NCI-H82 (cell line): ENCODE results near the gene METRN.

Experiments used
- DNase-seq: peaks from one replicate; lab custom pipeline; 2025; lab: John Stamatoyannopoulos, UW

The METRN gene

DNA sequence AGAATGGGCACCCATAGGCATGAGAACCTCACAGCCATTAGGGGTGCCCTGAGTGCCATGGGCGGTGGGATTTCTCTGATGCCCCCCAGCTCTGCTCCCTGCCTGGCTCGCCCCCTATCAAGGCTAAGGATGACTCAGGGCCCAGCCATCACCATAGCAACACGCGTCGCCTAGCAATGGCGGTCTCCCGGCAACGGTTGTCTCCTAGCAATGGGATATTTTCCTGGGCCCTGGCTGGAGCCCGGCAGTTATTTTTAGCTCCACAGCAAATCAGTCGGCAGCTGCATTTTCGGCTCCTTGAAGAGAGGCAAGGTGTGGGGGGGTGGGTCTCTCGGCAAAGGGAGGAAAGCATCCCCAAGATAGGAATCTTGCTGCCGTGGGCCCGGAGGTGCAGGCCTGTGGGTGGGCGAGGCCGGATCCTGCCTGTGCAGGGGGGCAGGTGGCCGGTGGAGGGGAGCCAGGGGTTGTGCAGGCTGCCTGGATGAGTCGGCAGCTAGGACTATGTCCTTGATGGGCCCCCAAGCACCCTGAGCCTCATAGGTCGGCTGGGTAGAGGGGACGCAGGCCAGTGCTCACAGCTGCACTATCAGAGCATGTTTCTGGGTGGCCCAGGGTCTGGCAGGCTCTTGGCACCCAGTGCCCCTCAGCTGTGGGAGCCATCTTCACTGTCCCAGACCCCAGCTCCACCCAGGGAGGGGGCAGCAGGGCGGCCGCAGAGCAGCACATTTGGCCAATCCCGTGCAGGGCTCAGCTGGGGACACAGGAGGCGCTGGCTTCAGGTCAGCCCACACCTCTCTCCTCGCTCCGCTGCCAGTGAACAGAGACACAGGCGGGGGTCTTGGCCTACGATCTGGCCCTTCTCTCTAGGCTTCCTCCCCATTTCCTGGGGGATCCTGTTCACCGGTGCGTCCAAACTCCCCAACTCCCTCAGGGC, 5.1 kb upstream of the METRN start:
- DNase-seq: peak; percentile 87

DNA sequence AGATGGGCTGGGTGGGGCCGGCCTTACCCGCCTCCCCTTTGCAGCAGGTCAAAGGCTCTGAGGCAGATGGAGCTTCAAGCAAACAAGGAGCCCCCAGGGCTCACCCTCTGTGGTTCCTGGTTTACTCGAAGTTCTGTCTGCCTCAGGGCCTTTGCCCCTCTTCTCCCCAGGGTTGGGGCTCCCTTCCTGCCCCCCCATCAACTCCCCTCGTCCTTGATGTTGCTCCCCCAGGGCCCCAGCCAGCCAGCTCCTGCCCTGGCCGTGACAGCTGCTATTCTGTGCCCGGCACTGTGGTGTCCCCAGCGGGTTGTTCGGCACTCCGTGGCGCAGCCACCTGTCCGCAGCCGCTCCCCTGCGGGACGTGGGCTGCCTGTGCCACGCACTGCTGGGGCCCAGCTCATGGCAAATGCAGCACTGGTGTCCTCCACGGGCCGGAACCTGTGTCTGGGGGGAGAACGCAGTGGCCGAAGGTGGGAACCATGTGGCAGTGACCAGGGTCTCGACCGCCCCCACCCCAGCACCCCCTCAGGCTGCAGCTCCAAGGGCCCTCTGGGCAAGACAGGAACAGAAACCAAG, 4.3 kb upstream of the METRN start:
- DNase-seq: peak; percentile 37

DNA sequence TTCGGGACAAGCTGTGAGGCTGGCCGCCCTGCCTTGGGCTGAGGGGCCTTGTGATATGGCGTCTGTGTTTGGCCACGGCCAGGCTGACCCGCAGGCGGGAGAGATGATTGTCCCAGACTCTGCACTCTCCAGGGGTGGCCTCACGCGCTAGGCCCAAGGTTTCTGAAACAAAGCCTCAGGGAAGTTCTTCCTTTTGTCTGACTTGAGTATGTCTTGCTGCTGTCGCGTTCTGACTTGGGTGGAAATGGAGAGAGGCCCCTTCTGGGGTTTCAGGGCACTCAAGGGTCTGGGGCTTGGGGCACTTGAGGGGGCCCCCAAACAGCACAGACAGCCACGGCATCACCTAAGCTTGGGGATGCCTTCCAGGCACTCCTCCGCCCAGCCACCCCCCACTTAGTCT, 3.8 kb upstream of the METRN start:
- DNase-seq: no peak

DNA sequence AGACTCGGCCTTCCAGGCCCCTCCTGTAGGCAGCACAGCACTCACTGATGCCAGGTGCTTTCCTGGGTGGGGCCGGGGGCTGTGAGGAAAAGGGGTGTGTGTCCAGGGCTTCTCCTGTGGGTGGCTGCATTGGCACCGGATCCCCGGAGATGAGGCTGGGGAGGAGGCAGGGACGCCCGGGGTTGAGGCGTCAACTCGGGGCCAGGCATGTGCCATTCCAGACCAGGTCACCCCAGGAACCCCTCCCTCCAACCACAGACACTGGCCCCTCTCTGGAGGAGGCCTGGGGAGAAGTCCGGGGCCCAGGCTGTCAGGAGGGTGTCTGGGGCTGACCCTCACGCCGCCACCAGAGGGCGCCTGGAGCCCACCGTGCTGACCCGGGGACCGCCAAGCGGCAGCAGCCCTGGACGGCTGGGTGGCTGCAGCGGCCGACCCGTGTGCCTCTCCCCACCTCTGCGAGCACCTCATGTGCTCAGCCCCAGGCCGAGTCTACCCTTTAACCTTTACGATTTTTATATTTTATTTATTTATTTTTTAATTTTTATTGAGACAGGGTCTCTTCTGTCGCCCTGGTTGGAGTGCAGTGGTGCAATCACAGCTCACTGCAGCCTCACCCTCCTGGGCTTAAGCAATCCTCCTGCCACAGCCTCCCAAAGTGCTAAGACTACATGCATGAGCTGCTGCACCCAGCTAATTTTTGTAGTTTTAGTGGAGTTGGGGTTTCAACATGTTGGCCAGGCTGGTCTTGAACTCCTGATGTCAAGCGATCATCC, 3.2 kb upstream of the METRN start:
- DNase-seq: peak; percentile 81

DNA sequence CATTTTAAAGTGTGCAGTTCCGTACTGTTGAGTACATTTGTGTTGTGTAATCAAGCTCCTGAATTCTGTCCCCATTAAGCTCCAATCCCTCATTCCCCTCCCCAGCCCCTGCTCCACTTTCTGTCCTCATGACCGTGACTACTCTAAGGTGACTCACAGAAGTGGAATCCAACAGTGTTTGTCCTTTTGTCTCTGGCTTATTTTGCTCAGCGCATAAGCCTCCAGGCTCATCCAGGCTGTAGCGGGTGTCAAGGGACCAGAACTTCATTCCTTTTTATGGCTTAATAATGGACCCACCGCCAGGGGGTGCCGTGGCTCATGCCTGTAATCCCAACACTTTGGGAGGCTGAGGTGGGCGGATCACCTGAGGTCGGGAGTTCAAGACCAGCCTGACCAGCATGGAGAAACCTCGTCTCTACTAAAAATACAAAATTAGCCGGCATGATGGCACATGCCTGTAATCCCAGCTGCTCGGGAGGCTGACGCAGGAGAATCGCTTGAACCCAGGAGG, 2.1 kb upstream of the METRN start:
- peak; percentile 77 for DNase-seq

DNA sequence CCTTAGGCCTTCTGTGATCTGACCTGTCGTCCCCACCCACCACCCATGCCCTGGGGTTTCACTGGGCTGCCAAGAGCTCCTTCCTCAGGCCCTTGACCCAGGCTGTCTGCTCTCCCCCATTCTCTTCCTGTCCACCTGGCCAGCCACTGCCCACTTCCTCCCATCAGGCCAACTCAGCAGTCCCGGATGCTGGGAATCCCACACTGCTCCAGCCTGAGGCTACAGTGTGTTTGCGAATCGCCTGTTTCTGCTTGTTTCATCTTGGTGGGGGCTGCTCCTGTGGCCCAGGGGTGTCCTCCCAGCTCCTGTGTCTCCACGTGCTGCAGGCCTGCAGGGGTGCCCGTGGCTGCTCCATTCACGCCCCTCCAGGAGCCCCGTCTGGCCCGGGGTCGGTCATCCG, 839 bp upstream of the METRN start:
- no peak for DNase-seq

DNA sequence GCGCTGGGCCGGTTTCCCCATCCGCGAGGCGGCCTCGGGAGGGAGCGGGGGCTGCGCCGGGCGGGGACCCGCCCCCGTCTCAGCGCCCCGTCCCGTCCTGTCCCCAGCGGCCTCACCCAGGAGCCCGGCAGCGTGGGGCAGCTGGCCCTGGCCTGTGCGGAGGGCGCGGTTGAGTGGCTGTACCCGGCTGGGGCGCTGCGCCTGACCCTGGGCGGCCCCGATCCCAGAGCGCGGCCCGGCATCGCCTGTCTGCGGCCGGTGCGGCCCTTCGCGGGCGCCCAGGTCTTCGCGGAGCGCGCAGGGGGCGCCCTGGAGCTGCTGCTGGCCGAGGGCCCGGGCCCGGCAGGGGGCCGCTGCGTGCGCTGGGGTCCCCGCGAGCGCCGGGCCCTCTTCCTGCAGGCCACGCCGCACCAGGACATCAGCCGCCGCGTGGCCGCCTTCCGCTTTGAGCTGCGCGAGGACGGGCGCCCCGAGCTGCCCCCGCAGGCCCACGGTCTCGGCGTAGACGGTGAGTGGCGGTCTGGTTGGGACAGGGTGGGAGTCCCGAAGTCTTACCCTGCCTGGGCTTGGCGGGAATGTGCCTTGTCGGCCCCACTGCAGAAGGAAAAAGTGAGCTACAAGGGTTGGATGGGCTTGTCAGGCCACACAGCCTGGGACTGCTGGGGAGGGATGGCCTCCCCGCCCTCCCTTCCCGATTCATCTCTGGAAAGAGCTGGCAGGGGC, 720 bp downstream of the METRN start:
- DNase-seq: peak; percentile 41

DNA sequence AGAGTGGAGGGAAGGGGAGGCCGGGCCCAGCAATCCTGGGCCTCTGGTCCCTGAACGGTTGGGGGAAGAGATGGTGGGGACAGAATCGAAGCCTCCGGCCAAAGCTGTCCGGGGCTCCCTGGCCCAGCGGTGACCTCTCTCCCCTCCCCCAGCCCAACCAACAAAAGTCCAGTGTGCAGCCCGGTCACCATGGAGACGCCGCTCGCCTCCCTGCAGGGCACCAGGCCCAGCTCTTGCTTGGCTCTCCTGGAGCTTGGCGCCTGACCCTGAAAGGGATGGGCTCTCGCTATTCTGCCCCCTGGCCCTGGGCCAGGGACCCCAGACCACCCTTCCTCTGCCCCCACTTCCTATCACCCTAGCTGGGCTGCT, 1.3 kb downstream of the METRN start:
- DNase-seq: no peak

DNA sequence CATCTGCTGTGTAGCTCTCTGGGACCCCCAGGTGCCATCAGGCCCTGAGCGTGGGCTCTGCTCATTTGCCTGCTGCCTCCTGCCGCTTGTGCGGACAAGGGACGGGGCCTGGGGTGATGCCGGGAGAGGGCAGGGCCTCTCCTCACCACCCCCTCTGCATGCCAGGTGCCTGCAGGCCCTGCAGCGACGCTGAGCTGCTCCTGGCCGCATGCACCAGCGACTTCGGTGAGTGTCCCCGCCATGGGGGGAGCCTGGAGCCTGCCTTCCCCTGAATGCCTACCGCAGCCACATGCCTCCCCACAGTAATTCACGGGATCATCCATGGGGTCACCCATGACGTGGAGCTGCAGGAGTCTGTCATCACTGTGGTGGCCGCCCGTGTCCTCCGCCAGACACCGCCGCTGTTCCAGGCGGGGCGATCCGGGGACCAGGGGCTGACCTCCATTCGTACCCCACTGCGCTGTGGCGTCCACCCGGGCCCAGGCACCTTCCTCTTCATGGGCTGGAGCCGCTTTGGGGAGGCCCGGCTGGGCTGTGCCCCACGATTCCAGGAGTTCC, 1.9 kb downstream of the METRN start:
- DNase-seq: no peak

DNA sequence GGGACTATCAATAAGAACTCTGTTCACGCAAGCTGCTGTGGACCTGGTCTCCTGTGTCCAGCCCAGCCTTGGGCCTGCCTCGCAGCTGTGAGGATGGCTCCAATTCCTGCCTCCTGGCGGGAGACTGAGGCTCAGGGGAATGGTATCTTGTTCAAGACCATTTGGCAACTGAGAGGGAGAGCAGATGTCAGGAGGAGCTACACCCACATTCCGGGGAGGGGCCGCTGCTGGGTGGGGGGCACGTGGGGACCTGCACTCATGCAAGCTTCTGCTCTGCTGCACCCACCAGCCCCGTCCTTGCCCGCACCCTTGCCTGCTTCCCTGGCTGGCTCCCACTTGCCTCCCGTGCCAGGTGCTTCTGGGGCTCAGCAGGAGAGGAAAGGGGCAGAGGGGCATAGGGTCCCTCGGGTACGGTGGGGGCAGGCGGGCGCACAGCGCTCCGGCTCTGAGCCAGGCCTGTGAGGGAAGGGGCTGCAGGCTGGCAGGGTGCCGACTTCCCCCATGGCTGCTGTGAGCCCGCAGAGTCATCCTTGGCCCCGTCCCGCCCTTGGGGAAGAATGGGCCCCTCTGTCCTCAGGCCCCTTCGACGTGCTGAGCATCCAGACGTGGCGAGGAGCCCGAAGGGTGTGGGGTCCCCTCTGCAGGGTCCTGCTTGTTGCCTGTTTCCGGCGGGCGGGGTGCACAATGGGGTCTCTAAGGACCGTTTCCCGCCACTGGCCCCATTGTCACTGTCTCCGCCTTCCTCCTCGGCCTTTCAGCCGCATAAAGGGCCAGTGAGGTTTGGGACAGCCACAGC, 2.7 kb downstream of the METRN start:
- no peak for DNase-seq

DNA sequence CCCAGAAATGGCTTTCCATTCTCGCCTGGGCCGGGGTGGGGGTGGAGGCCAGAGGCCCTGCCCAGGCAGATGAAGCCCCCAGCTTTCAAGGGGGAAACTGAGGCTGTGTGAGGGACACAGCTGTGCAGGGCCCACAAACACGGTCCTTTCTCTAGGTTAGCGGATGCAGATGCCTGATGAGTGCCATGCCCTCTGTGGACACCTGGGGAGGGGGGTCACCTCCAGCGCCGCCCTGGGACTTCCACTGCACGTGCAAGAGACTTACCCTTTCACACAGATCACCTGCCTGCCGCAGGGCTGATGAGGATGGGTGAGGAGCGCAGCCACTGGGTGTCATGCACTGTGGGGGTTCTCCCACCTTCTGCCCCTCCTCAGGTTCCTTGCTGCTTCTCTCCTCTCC, 3.5 kb downstream of the METRN start:
- DNase-seq: no peak

DNA sequence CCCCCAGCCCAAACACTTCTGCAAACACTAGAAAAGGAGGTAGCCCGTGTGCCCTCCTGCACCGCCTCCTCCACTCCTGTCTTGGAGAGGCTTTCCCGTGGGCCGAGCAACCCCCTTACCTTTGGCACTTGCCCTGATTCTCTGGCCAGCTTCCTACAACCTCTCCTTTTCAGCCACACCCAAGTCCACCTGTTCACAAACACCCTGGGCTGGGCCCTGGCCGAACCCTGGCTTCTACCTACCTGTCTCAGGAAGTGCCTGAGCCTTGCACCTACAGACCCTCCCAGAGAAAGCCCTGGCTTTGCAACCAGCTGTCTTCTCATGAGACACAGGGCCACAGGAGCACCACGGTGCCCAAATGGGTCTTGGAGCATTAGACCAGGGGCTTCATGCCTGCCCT, 4.0 kb downstream of the METRN start:
- DNase-seq: no peak

DNA sequence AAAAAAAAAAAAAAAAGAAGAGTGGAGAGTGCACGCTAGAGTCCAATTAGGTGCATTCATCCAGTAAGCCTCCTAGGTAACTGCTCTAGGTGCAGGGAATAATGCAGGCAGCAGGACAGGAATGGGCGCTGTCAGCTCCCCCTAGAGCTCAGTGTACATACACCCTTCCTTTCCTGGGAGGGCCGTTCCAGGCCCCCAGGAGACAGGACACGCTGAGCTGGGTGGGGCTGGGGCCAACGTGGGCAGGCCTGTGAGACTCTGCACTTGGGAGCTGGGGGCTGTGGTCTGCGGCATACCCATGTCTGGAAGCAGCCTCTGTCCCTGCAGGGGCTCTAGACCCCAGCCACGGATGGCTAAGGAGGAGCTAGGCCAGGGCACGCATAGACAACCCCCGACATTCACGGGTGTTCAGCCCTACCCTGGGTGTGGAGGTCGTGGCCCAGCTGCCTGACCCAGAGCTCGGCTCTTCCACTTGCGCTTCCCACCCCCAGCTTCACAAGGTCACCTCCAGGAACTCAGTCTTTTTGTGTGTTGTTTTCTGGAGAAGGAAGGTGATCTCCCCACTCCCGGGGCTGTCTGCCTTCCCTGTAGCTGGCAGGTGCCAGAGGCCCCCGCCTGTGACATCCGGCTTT, 5.0 kb downstream of the METRN start:
- DNase-seq: peak; percentile 50

DNA sequence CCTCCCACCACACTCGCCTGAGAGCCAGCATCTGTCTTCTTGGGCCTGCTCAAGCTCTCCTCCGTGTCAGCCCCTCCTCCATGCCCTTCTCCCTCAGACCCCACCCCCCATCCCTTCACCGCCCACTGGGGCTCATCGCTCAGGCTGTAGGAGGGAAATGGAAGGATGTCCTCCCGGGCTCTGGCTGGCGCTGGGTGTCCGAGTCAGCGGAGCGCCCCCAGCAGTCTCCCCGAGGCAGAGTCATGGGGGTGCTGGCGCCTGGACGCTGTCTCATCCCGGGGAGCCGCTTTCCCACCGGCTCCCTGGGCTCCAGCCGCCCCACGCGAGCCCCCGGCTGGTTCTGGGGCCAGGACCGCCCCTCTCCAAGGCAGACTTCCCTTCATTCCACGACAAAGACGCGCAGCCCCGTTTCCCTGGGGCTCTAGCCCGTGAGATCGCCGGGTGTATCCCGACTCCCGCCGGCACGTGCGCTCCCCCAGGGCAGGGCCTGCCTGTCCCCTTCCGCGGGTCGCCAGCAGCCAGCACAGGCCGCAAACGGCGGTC, 5.6 kb downstream of the METRN start:
- DNase-seq: peak; percentile 95

DNA sequence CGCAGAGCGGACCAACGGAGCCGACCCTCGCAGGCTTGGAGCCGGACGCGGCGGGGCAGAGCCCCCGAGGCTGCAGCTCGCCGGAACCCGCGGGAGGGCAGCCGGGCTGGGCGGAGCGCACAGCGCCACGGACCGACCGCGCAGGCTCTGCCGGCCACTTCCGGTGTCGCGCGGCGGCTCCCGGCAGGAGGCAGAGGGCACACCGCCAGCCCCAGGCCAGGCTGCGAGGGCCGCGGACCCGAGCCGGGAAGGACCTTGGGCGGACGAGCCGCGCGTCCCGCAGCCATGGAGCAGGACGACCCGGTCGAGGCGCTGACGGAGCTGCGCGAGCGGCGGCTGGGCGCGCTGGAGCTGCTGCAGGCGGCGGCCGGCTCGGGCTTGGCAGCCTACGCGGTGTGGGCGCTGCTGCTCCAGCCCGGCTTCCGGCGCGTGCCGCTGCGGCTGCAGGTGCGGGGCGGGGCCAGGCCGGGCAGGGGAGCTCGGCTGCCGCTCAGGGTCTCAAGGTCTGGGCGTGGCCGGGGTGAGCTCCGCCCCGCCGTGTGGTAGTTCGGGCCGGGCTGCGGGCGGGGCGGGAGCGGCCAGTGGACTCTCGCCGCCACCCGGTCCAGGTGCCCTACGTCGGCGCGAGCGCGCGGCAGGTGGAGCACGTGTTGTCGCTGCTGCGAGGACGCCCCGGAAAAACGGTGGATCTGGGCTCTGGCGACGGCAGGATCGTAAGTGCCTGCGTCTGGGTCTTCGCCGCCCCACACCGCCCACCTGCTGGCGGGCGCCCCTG, 6.3 kb downstream of the METRN start, which contains the start of gene ANTKMT:
TSS of gene ANTKMT (plus strand) at position 157 of the 775 bp plus-strand sequence. CDS start at position 286, 129 bp downstream.
- peak; percentile 95 for DNase-seq

DNA sequence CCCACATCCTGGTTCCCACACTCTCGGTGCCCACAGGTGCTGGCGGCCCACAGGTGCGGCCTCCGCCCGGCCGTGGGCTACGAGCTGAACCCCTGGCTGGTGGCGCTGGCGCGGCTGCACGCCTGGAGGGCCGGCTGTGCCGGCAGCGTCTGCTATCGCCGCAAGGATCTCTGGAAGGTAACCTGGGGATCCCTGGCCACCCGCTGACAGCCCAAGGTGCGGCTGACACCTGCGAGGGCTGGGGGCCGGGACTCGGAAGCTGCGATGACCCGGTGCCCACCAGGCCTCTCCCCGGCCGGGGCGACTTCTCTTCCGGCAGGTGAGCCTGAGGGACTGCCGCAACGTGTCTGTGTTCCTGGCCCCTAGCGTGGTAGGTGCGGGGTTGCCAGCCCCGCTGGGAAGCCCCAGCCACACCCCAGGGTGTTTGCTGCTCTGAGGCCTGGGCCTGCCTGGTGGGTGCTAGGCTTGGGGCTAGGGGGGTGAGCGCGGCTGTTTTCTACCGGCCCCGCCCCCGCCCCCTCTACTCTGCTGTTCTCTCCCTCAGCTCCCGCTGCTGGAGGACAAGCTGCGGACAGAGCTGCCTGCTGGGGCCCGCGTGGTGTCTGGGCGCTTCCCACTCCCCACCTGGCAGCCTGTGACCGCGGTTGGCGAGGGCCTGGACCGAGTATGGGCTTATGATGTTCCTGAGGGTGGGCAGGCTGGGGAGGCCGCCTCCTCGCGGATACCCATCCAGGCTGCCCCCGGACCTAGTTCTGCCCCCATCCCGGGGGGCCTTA, 7.0 kb downstream of the METRN start:
- no peak for DNase-seq

DNA sequence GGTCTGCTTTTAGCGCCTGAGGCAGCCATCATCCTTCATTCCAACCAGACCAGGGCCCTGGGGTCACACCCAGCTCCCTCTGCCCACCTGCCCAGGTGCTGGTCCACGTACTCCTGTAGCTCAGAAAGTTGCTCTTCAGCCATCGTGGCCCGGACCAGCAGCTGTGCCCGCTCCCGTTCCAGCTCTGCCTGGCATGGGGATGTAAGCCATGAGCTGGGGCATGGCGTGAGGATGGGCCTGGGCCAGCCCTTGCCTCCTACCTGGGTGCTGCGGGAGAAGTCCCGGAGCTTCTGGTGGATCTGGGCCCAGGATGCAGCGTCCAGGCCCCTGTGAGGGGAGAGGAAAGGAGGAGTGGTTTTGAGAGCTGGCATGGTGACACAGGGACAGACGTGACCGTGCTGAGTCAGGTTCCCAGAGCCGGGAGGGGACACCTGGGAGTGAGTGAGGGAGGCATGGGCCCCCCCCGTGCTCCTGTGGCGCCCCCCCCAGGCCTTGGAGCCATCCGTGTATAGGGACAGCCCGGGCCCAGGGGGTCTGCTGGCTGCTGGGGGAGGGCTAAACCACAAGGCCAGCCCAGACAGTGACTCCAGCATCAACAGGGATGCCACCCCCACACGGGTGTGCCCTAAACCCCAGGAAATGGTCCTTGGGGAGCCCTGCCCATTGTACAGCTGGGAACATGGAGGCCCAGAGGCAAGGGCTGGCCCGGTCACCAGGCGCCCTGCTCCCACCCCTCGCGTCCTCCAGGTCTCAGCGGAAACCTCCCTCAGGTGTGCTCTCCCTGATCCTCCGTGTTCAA, 8.1 kb downstream of the METRN start:
- DNase-seq: no peak

DNA sequence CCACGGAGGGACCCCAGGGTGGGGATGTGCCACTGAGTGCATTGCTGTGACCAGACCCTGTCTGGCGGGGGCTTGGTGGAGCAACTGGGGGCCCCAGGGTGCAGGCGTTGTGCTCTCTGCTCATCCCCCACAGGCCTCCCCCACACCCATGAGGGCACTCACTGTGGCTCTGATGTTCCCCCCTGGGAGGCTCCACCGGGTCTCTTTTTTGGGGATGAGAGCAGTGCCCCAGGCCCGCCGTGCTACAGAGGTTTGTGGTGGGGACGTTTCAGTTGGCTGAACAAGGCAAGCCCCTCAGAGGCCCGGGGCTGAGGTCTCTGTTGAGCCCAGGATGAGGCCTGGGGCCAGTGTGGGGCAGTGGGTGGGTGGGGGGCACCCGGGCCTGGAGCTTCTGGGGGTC, 8.8 kb downstream of the METRN start:
- no peak for DNase-seq
